ENCODE results near the gene C8G. TPM values are rescaled to one million over a fixed set of nuclear protein-coding genes. Genes with fewer than 3 reads are reported as not detected.

Gene C8G
- total and polyA plus RNA-seq, 9 of the 15 experiments (the other 6 are each of a cell fraction or from before 2014, with no cell fraction given), result 0.35 to 5.9 (median 2.7) TPM; not detected in 2

- ChIA-PET POLR2A (no interaction called here), CTCF (ENCODE audit: low intra/inter-chr PET ratio) (no interaction called here)
- BruUV-seq (replicated peaks), result no TSS peak
- intact Hi-C loops (cut with micrococcal nuclease), result loop anchor here (5.0 kb wide), 1 partner anchor 48 kb away; the partner anchor contains the start of gene C8G
- no peak for FAIRE-seq
- no peak overlapping the region for H3K4me2 ChIP-seq (ENCODE audit: insufficient read depth, low read length)
- in situ Hi-C loops (cut with MboI), result no loop called here
- DNase-seq (ENCODE audit: extremely low read depth in 1 of 4, low spot score in 3 of 4), result no peak
- H3K27ac ChIP-seq (ENCODE audit: extremely low read depth, low read depth, low read length), result no peak overlapping the region
- no peak overlapping the region for H3K4me3 ChIP-seq
- H2AFZ ChIP-seq (ENCODE audit: low read depth, low read length), result no peak overlapping the region
- TF ChIP-seq HNRNPL (IDR thresholded peaks at IDR 0.05; ENCODE audit: low read depth, low read length) (0 out of 2 replicates have a peak, but pooled peaks have one; percentile 39), RBM22 (IDR thresholded peaks at IDR 0.05; ENCODE audit: low read depth, low read length, poor library complexity, severe bottlenecking) (peak; percentile 41), ZBTB33 (CRISPR knock-in tag; IDR thresholded peaks at IDR 0.05) (peak; percentile 97), BDP1 (IDR thresholded peaks at IDR 0.05; ENCODE audit: insufficient read depth, insufficient read length) (no peak)
- peaks cover 6% of the 10 kb centered on the region for H3K9me3 ChIP-seq (replicated peaks; ENCODE audit: control insufficient read depth, insufficient read depth, low read depth, low read length)
- peaks cover 18% of the 10 kb centered on the region for H3K79me2 ChIP-seq (ENCODE audit: control insufficient read depth, insufficient read depth, low read length)
- H3K36me3 ChIP-seq (ENCODE audit: control insufficient read depth, insufficient read depth, low read length), result peaks cover 22% of the 10 kb centered on the region; the same call in 1 of the 3 replicates
- no peak for ATAC-seq
- H3K4me1 ChIP-seq (replicated peaks in 1 of 2; ENCODE audit: control insufficient read depth in 2 of 2, insufficient read depth in 2 of 2, low read length in 2 of 2), result peaks cover 30 to 75% of the 10 kb centered on the region in 2 experiments
- 97% methylated on average over 9 of the region's 40 CpGs for WGBS (ENCODE audit: insufficient coverage, low coverage, missing lambda C conversion rate)
- H3K27me3 ChIP-seq (ENCODE audit: control insufficient read depth in 2 of 2, insufficient read depth in 2 of 2, low read length in 2 of 2), result no peaks in the 10 kb centered on the region
- H3K9ac ChIP-seq (ENCODE audit: insufficient read depth in 1 of 2, low read depth in 2 of 2, low read length in 2 of 2), result no peak overlapping the region
- no peaks in the 10 kb centered on the region for H4K20me1 ChIP-seq (replicated peaks; ENCODE audit: control insufficient read depth, insufficient read depth, low read length)
- H3K9me1 ChIP-seq (ENCODE audit: control insufficient read depth, insufficient read depth, low read length), result no peaks in the 10 kb centered on the region
These were observed 49.8 kb downstream of the C8G start for GRCh38 chr9:136994888-136995230.
